AG10803 (cell line): ENCODE data around the gene SRP19.
"Not testable (repeated sequence)": the region's sequence is repeated elsewhere in the genome, so short reads cannot be mapped to it uniquely, and the experiment has no call there.

Experiments
- DNase-seq: peaks from one replicate; pipeline ENCODE4 v3.0.0; 2010; ENCODE audit warnings: low read depth
- H3K4me3 ChIP-seq: 2 replicates; pipeline ENCODE4 v1.5.1; 2011; ENCODE audit warnings: mild to moderate bottlenecking, low read length, control low read depth
- TF ChIP-seq, protein P1 (sequence below): conservative IDR thresholded peaks from 2 replicates; pipeline ENCODE4 v1.5.1; 2011; ENCODE audit warnings: mild to moderate bottlenecking, low read length, control low read depth, inconsistent platforms

Gene SRP19

GRCh38 chr5:112854651-112855050 lies 6.4 kb upstream of the SRP19 start:
- TF ChIP-seq, protein P1, sequence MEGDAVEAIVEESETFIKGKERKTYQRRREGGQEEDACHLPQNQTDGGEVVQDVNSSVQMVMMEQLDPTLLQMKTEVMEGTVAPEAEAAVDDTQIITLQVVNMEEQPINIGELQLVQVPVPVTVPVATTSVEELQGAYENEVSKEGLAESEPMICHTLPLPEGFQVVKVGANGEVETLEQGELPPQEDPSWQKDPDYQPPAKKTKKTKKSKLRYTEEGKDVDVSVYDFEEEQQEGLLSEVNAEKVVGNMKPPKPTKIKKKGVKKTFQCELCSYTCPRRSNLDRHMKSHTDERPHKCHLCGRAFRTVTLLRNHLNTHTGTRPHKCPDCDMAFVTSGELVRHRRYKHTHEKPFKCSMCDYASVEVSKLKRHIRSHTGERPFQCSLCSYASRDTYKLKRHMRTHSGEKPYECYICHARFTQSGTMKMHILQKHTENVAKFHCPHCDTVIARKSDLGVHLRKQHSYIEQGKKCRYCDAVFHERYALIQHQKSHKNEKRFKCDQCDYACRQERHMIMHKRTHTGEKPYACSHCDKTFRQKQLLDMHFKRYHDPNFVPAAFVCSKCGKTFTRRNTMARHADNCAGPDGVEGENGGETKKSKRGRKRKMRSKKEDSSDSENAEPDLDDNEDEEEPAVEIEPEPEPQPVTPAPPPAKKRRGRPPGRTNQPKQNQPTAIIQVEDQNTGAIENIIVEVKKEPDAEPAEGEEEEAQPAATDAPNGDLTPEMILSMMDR: no peak
- no peak for DNase-seq
- H3K4me3 ChIP-seq: no peak overlapping the region

DNA sequence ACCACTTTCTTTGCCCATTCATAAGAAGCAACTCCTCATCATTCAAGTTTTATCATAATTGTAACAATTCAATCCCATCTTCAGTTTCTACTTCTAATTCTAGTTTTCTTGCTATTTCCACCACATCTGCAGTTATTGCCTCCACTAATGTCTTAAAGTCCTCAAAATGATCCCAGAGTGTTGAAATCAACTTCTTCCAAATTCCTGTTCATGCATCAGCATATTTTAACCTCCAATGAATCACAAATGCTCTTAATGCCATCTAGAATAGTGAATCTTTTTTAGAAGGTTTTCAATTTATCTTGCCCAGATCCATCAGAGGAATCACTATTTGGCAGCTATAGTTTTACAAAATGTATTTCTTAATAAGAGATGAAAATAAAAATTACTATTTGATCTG lies 3.2 kb upstream of the SRP19 start:
- TF ChIP-seq, protein P1: no peak
- peak; percentile 56 for DNase-seq
- H3K4me3 ChIP-seq: no peak overlapping the region

DNA sequence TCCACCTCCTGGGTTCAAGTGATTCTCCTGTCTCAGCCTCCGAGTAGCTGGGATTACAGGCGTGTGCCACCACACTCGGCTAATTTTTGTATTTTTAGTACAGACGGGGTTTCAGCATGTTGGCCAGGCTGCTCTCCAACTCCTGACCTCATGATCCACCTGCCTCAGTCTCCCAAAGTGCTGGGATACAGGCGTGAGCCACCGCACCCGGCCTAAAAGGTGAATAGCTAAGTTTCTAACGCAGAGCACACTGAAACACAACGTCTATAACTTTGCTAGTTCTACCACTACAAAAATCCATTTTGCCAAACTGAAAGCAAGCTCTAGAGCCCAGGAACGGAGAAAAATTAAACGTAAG lies 537 bp upstream of the SRP19 start:
- not testable (repeated sequence) for DNase-seq
- peak overlapping the region; percentile 97 for H3K4me3 ChIP-seq

DNA sequence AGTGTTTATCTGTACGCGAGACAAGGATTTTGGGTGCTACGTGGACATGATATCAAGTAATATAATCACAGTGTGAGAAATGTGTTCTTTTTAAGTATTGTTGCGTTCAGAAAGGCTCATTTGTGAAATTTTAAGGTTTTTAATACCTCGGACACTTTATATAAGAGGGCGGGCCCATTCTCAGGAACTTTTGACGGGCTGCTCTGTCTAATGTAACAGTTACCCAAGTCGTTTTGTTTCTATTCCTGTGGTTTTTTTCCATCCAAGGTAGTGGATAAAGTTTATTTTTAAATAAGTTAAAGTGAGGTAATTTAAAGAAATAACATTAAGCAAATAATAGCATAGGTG lies 525 bp downstream of the SRP19 start:
- peak overlapping the region; percentile 97 for H3K4me3 ChIP-seq
- no peak for DNase-seq
- TF ChIP-seq, protein P1: no peak

- TF ChIP-seq, protein P1: no peak
- DNase-seq: no peak
- peak overlapping the region; percentile 97 for H3K4me3 ChIP-seq
These were observed 998 bp downstream of the SRP19 start for GRCh38 chr5:112862085-112862484.

DNA sequence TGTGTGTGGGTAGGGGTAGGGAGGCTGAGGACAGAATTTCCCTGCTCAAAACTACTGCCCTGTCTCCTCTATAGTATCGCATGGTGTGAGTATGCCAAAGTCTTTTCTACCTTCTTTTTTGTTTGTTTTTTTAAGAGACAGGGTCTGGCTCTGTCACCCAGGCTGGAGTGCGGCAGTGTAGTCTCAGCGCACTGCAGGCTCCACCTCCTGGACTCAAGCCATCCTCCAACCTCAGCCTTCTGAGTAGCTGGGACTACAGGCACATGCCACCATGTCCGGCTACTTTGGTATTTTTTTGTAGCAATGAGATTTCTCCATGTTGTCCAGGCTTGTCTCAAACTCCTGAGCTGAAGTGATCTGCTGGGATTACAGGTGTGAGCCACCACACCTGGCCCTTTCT lies 2.5 kb downstream of the SRP19 start:
- DNase-seq: no peak
- TF ChIP-seq, protein P1: no peak
- H3K4me3 ChIP-seq: no peak overlapping the region

GRCh38 chr5:112865128-112865527 lies 4.0 kb downstream of the SRP19 start:
- TF ChIP-seq, protein P1: no peak

GRCh38 chr5:112866739-112867138 lies 5.7 kb downstream of the SRP19 start:
- TF ChIP-seq, protein P1: no peak
- DNase-seq: no peak
- H3K4me3 ChIP-seq: no peak overlapping the region

More at GRCh38 chr5:112865128-112865527, 4.0 kb downstream of the SRP19 start:
- no peak overlapping the region for H3K4me3 ChIP-seq
- no peak for DNase-seq
